GM23338 (cell line): ENCODE data around the gene TTC12. TPM values are rescaled to one million over a fixed set of nuclear protein-coding genes. Genes with fewer than 3 reads are reported as not detected.

Experiments used
- ATAC-seq: fragments of 200-7000 bp; cut with Tn5 transposase; 3 replicates; pipeline ENCODE4 v1.9.1; 2020
- DNase-seq: peaks from one replicate; pipeline ENCODE4 v3.0.0-alpha.2; 2015; ENCODE audit warnings: low spot score
- H2AFZ ChIP-seq: fragments of 200-600 bp; sonication (generic); 2 replicates; pipeline ENCODE4 v1.8.0; 2016; ENCODE audit warnings: antibody characterized with exemption, mild to moderate bottlenecking, moderate library complexity
- H3F3A ChIP-seq: fragments of 200-600 bp; sonication (generic); replicated peaks from 2 replicates; pipeline ENCODE4 v1.8.0; 2017; ENCODE audit warnings: antibody characterized with exemption, mixed run types, low read depth
- H3K27ac ChIP-seq: fragments of 200-600 bp; sonication (generic); 2 replicates; pipeline ENCODE4 v1.6.1; 2016; ENCODE audit warnings: low read depth
- H3K27me3 ChIP-seq: fragments of 200-600 bp; sonication (generic); 2 replicates; pipeline ENCODE4 v1.8.0; 2016; ENCODE audit warnings: mild to moderate bottlenecking, mixed run types, moderate library complexity; ENCODE audit not compliant: insufficient read depth
- H3K36me3 ChIP-seq: fragments of 200-600 bp; sonication (generic); 2 replicates; pipeline ENCODE4 v1.8.0; 2016; ENCODE audit warnings: mild to moderate bottlenecking; ENCODE audit not compliant: insufficient read depth
- H3K4me1 ChIP-seq: fragments of 200-600 bp; sonication (generic); 2 replicates; pipeline ENCODE4 v1.8.0; 2016; ENCODE audit warnings: mild to moderate bottlenecking, moderate library complexity; ENCODE audit not compliant: insufficient read depth
- H3K4me2 ChIP-seq: fragments of 200-600 bp; sonication (generic); 2 replicates; pipeline ENCODE4 v1.7.1; 2017; ENCODE audit warnings: mixed run types
- H3K4me3 ChIP-seq: fragments of 200-600 bp; sonication (generic); 2 replicates; pipeline ENCODE4 v1.6.1; 2016; ENCODE audit warnings: mixed run types
- H3K79me2 ChIP-seq: fragments of 200-600 bp; sonication (generic); replicated peaks from 2 replicates; pipeline ENCODE4 v1.8.0; 2017; ENCODE audit warnings: mild to moderate bottlenecking; ENCODE audit not compliant: insufficient read depth
- H3K9me2 ChIP-seq: fragments of 200-600 bp; sonication (generic); 2 replicates; pipeline ENCODE4 v1.8.0; 2017; ENCODE audit not compliant: insufficient read depth
- H4K20me1 ChIP-seq: fragments of 200-600 bp; sonication (generic); replicated peaks from 2 replicates; pipeline ENCODE4 v1.8.0; 2017; ENCODE audit warnings: mild to moderate bottlenecking; ENCODE audit not compliant: insufficient read depth
- H3K27ac Mint-ChIP-seq: 2 replicates; pipeline ENCODE4 v1.8.0; 2020; ENCODE audit warnings: inconsistent platforms, mild to moderate bottlenecking, moderate library complexity, mixed read lengths
- H3K27me3 Mint-ChIP-seq: 3 replicates; pipeline ENCODE4 v1.8.0; 2022; ENCODE audit warnings: low read depth, mild to moderate bottlenecking, moderate library complexity, mixed read lengths, inconsistent platforms; ENCODE audit not compliant: insufficient read depth, poor library complexity
- H3K36me3 Mint-ChIP-seq: 3 replicates; pipeline ENCODE4 v1.8.0; 2021; ENCODE audit warnings: low read depth, mild to moderate bottlenecking, inconsistent platforms, moderate library complexity, mixed read lengths
- H3K4me1 Mint-ChIP-seq: 3 replicates; pipeline ENCODE4 v1.8.0; 2020; ENCODE audit warnings: mild to moderate bottlenecking, inconsistent platforms, mixed read lengths
- H3K4me3 Mint-ChIP-seq: 3 replicates; pipeline ENCODE4 v1.8.0; 2021; ENCODE audit warnings: moderate library complexity, mild to moderate bottlenecking, inconsistent platforms, mixed read lengths
- H3K9me3 Mint-ChIP-seq: 3 replicates; pipeline ENCODE4 v1.8.0; 2020; ENCODE audit warnings: moderate library complexity, mild to moderate bottlenecking, inconsistent platforms, mixed read lengths
- ZNF114 ChIP-seq: fragments of 250-450 bp; sonication (Bioruptor Pico); IDR thresholded peaks from 2 replicates; pipeline ENCODE4 v1.5.0; 2020; ENCODE audit warnings: mild to moderate bottlenecking, moderate library complexity
- ZNF331 ChIP-seq: fragments of 250-450 bp; sonication (Bioruptor Pico); IDR thresholded peaks from 2 replicates; pipeline ENCODE4 v1.5.0; 2020; ENCODE audit warnings: low read depth, mild to moderate bottlenecking, moderate library complexity
- polyA plus RNA-seq: library from polyadenylated mRNA; unstranded; fragments of >200 nt; fragmentation: Nextera tagmentation; extraction: Ambion mirVana; gene quantifications from 2 replicates; pipeline ENCODE4 v1.2.1, GENCODE V29; 2016
- total RNA-seq: library from RNA; depleted of rRNA; stranded (reverse); fragments of >200 nt; shearing (Covaris generic); gene quantifications from 2 replicates; pipeline ENCODE4 v1.2.3, GENCODE V29; 2014
- TF ChIP-seq, protein P1 (sequence below): fragments of 250-450 bp; sonication (Bioruptor Pico); IDR thresholded peaks from 2 replicates; pipeline ENCODE4 v1.5.0; 2020; ENCODE audit warnings: mild to moderate bottlenecking, moderate library complexity
- TF ChIP-seq, protein P2 (sequence below), 2 experiments: fragments of 200-600 bp in 1 of 2; sonication (generic) in 1 of 2; conservative IDR thresholded peaks; 2 replicates each; pipeline versions ENCODE4 v1.5.1 to v1.6.1; 2016 to 2017; ENCODE audit warnings: antibody characterized with exemption in 2 of 2, low read depth in 2 of 2, mild to moderate bottlenecking in 2 of 2, moderate library complexity in 1 of 2

TTC12 gene
- total and polyA plus RNA-seq, 2 experiments from 2014 or later: 3.4 to 12.5 TPM

DNA sequence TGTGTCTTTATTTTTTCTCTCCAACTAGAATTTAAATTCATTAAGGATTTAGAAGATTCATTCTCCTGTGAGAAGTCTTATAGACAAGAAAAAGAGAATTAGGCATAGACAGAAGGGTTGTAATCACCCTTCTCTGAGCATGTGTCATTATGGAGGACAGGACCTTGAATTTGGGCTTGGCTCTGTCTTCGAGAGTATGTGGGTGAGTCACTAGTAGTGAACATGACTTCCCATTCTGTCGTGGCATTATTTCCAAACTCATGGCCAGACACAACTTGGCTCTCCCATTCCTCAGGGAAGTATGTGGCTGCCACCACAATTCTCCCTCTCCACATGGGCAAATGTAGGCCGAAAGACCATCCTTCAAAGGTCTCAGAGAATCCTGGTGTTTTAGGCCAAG is 58.9 kb downstream of the TTC12 start (continued):
- TF ChIP-seq, protein P1, sequence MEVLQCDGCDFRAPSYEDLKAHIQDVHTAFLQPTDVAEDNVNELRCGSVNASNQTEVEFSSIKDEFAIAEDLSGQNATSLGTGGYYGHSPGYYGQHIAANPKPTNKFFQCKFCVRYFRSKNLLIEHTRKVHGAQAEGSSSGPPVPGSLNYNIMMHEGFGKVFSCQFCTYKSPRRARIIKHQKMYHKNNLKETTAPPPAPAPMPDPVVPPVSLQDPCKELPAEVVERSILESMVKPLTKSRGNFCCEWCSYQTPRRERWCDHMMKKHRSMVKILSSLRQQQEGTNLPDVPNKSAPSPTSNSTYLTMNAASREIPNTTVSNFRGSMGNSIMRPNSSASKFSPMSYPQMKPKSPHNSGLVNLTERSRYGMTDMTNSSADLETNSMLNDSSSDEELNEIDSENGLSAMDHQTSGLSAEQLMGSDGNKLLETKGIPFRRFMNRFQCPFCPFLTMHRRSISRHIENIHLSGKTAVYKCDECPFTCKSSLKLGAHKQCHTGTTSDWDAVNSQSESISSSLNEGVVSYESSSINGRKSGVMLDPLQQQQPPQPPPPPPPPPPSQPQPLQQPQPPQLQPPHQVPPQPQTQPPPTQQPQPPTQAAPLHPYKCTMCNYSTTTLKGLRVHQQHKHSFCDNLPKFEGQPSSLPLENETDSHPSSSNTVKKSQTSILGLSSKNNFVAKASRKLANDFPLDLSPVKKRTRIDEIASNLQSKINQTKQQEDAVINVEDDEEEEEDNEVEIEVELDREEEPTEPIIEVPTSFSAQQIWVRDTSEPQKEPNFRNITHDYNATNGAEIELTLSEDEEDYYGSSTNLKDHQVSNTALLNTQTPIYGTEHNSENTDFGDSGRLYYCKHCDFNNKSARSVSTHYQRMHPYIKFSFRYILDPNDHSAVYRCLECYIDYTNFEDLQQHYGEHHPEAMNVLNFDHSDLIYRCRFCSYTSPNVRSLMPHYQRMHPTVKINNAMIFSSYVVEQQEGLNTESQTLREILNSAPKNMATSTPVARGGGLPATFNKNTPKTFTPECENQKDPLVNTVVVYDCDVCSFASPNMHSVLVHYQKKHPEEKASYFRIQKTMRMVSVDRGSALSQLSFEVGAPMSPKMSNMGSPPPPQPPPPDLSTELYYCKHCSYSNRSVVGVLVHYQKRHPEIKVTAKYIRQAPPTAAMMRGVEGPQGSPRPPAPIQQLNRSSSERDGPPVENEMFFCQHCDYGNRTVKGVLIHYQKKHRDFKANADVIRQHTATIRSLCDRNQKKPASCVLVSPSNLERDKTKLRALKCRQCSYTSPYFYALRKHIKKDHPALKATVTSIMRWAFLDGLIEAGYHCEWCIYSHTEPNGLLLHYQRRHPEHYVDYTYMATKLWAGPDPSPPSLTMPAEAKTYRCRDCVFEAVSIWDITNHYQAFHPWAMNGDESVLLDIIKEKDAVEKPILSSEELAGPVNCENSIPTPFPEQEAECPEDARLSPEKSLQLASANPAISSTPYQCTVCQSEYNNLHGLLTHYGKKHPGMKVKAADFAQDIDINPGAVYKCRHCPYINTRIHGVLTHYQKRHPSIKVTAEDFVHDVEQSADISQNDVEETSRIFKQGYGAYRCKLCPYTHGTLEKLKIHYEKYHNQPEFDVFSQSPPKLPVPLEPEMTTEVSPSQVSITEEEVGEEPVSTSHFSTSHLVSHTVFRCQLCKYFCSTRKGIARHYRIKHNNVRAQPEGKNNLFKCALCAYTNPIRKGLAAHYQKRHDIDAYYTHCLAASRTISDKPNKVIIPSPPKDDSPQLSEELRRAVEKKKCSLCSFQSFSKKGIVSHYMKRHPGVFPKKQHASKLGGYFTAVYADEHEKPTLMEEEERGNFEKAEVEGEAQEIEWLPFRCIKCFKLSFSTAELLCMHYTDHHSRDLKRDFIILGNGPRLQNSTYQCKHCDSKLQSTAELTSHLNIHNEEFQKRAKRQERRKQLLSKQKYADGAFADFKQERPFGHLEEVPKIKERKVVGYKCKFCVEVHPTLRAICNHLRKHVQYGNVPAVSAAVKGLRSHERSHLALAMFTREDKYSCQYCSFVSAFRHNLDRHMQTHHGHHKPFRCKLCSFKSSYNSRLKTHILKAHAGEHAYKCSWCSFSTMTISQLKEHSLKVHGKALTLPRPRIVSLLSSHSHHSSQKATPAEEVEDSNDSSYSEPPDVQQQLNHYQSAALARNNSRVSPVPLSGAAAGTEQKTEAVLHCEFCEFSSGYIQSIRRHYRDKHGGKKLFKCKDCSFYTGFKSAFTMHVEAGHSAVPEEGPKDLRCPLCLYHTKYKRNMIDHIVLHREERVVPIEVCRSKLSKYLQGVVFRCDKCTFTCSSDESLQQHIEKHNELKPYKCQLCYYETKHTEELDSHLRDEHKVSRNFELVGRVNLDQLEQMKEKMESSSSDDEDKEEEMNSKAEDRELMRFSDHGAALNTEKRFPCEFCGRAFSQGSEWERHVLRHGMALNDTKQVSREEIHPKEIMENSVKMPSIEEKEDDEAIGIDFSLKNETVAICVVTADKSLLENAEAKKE (CRISPR knock-in tag): no peak
- no peak for TF ChIP-seq ZNF331
- TF ChIP-seq, protein P2, sequence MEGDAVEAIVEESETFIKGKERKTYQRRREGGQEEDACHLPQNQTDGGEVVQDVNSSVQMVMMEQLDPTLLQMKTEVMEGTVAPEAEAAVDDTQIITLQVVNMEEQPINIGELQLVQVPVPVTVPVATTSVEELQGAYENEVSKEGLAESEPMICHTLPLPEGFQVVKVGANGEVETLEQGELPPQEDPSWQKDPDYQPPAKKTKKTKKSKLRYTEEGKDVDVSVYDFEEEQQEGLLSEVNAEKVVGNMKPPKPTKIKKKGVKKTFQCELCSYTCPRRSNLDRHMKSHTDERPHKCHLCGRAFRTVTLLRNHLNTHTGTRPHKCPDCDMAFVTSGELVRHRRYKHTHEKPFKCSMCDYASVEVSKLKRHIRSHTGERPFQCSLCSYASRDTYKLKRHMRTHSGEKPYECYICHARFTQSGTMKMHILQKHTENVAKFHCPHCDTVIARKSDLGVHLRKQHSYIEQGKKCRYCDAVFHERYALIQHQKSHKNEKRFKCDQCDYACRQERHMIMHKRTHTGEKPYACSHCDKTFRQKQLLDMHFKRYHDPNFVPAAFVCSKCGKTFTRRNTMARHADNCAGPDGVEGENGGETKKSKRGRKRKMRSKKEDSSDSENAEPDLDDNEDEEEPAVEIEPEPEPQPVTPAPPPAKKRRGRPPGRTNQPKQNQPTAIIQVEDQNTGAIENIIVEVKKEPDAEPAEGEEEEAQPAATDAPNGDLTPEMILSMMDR (conservative IDR thresholded peaks at IDR 0.05; ENCODE audit: low read depth in 2 of 2): no peak

DNA sequence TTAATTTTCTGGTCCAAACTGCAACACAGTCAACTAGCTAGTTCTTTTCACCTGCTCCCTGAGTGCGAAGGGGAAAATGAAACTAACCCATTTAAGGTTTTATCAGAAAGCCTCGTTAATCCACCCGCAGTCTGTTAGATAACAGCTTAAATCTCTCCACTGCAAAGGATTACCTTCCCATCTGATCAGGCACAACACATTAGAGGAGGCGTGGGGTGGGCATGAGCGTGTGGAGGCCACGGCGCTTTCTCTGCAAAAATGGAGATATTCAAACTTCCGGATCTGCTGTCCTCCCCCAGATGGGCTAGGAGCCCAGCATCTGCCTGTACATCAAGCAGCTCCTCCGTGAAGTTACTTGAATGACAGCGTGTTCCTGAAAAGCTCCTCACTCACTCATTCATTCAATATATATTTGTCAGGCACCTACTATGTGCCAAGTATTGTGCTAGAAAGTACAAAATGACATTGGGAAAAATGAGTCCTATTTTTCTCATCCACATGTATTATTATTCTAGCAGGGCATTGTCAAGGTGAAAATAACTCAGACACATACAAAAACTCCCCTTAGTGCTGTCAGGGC is 59.7 kb downstream of the TTC12 start:
- Histone ChIP-seq H3K4me1 (no peaks in the 10 kb centered on the region), H3K27me3 (no peaks in the 10 kb centered on the region), H3K9me2 (0 out of 2 replicates have a peak, but pooled peaks cover 4% of the 10 kb centered on the region), H3F3A (no peaks in the 10 kb centered on the region), H2AFZ (no peak overlapping the region), H3K79me2 (no peaks in the 10 kb centered on the region), H3K27ac (no peak overlapping the region), H3K4me3 (no peak overlapping the region), H3K36me3 (no peaks in the 10 kb centered on the region), H4K20me1 (no peaks in the 10 kb centered on the region), H3K4me2 (no peak overlapping the region)
- Mint-ChIP-seq H3K27me3 (peaks cover 9% of the 10 kb centered on the region), H3K9me3 (no peaks in the 10 kb centered on the region), H3K27ac (no peak overlapping the region), H3K4me1 (peaks cover 18% of the 10 kb centered on the region; the same call in 2 of the 3 replicates), H3K4me3 (no peak overlapping the region), H3K36me3 (no peaks in the 10 kb centered on the region)
- no peak for DNase-seq
- ATAC-seq: no peak
- TF ChIP-seq ZNF114 (CRISPR knock-in tag) (no peak), ZNF331 (no peak)
- TF ChIP-seq, protein P2 (conservative IDR thresholded peaks at IDR 0.05; ENCODE audit: low read depth in 2 of 2): no peak
